ENCODE measurements around the gene CRADD. TPM values are rescaled to one million over a fixed set of nuclear protein-coding genes. Genes with fewer than 3 reads are reported as not detected.
A peak's percentile ranks its signal among the peaks of the same experiment; 100 is the strongest.

CRADD gene
- total RNA-seq, 1 donor from 2014 or later = not detected

DNA sequence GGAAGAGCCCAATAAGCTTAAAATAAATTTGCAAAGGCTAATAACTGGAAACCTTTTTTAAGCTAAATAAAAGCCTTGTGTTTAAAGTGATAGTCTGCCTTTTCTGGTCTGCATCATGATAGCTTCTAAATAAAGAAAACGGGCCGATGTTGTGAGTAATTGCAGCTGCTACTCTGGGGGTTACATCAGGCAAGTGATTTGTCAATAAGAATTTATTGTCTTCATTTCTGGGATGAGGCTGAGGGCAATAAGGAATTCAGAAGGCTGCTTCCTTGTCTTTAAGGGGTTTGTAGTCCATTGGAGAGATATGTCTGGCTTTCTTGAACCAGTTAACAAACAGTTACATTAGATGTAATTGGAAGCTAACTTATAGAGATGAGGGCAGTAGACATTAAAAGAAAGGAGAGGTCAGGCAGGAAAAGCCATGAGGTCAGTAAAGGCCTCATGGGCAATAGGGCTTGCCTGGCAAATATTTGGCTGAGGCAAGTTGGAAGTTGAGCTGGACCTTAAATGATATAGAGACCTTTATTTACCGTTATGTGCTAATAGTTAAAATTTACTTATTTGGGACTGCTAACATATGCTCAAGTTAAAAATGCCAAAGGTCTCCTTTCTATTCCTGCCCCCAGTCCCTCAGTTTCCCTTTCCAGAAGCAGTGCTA, 85.0 kb downstream of the CRADD start:
- DNase-seq (ENCODE audit: low spot score in 2 of 2) = no peak
- Histone ChIP-seq H3K4me3 (no peak overlapping the region), H3K27ac (no peak overlapping the region), H3K9me3 (no peaks in the 10 kb centered on the region), H3K27me3 (no peaks in the 10 kb centered on the region), H3K4me1 (peaks cover 0 to 12% of the 10 kb centered on the region in 2 donors), H3K36me3 (no peaks in the 10 kb centered on the region)
- TF ChIP-seq, protein P1, sequence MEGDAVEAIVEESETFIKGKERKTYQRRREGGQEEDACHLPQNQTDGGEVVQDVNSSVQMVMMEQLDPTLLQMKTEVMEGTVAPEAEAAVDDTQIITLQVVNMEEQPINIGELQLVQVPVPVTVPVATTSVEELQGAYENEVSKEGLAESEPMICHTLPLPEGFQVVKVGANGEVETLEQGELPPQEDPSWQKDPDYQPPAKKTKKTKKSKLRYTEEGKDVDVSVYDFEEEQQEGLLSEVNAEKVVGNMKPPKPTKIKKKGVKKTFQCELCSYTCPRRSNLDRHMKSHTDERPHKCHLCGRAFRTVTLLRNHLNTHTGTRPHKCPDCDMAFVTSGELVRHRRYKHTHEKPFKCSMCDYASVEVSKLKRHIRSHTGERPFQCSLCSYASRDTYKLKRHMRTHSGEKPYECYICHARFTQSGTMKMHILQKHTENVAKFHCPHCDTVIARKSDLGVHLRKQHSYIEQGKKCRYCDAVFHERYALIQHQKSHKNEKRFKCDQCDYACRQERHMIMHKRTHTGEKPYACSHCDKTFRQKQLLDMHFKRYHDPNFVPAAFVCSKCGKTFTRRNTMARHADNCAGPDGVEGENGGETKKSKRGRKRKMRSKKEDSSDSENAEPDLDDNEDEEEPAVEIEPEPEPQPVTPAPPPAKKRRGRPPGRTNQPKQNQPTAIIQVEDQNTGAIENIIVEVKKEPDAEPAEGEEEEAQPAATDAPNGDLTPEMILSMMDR (IDR thresholded peaks at IDR 0.05) = no peak
- intact Hi-C loops (cut with DNase I) = loop anchor here (5.0 kb wide), 2 partner anchors 190 to 260 kb away; partner anchors contain the start of gene SOCS2

GRCh38 chr12:93762912-93763553, 85.9 kb downstream of the CRADD start:
- no peak for DNase-seq (ENCODE audit: low spot score in 2 of 2)
- H3K4me1 ChIP-seq = peaks cover 3 to 16% of the 10 kb centered on the region in 2 donors
- no peak overlapping the region for H3K4me3 ChIP-seq
- TF ChIP-seq, protein P1 (IDR thresholded peaks at IDR 0.05) = no peak
- no peaks in the 10 kb centered on the region for H3K36me3 ChIP-seq
- H3K27me3 ChIP-seq = no peaks in the 10 kb centered on the region
- intact Hi-C loops (cut with DNase I) = loop anchor here (5.0 kb wide), 2 partner anchors 191 to 261 kb away; partner anchors contain the start of gene SOCS2
- H3K27ac ChIP-seq = no peak overlapping the region
- H3K9me3 ChIP-seq = no peaks in the 10 kb centered on the region

GRCh38 chr12:93763746-93764147, 86.6 kb downstream of the CRADD start:
- Histone ChIP-seq H3K36me3 (no peaks in the 10 kb centered on the region), H3K27me3 (no peaks in the 10 kb centered on the region), H3K27ac (no peak overlapping the region), H3K4me3 (no peak overlapping the region), H3K9me3 (no peaks in the 10 kb centered on the region), H3K4me1 (peaks cover 3 to 16% of the 10 kb centered on the region in 2 donors)
- TF ChIP-seq, protein P1 (IDR thresholded peaks at IDR 0.05) = no peak
- intact Hi-C loops (cut with DNase I) = loop anchor here (5.0 kb wide), 2 partner anchors 191 to 261 kb away; partner anchors contain the start of gene SOCS2
- no peak for DNase-seq (ENCODE audit: low spot score in 2 of 2)

GRCh38 chr12:93766371-93766770, 89.2 kb downstream of the CRADD start:
- intact Hi-C loops (cut with DNase I) = no loop called here
- Histone ChIP-seq H3K4me1 (peaks cover 3 to 4% of the 10 kb centered on the region in 2 donors), H3K36me3 (no peaks in the 10 kb centered on the region), H3K9me3 (no peaks in the 10 kb centered on the region), H3K4me3 (no peak overlapping the region), H3K27ac (peak overlapping the region; percentile 6 to 31), H3K27me3 (no peaks in the 10 kb centered on the region)
- DNase-seq (ENCODE audit: low spot score in 2 of 2) = no peak
- TF ChIP-seq, protein P1 (IDR thresholded peaks at IDR 0.05) = no peak

GRCh38 chr12:93766796-93767523, 89.8 kb downstream of the CRADD start:
- TF ChIP-seq, protein P1 (IDR thresholded peaks at IDR 0.05) = peak; percentile 42 to 65 (median 59)
- Histone ChIP-seq H3K36me3 (no peaks in the 10 kb centered on the region), H3K4me1 (peaks cover 3 to 4% of the 10 kb centered on the region in 2 donors), H3K9me3 (no peaks in the 10 kb centered on the region), H3K27me3 (no peaks in the 10 kb centered on the region), H3K4me3 (peak overlapping the region; percentile 5 to 26), H3K27ac (peak overlapping the region; percentile 6 to 31)
- intact Hi-C loops (cut with DNase I) = loop anchor here (1.0 kb wide), 1 partner anchor 334 kb away; no protein-coding TSS in a partner anchor
- peak in 1 of 2 donors; percentile 72 for DNase-seq (ENCODE audit: low spot score in 2 of 2)
